A549 (cell line): ENCODE results near the gene RARA. TPM values are rescaled to one million over a fixed set of nuclear protein-coding genes. Genes with fewer than 3 reads are reported as not detected.

Source experiments
- ATAC-seq, 2 experiments: fragments of 200-7000 bp in 1 of 2; fragments of >200 bp in 1 of 2; cut with Nextera tagmentation in 1 of 2; cut with Tn5 transposase in 1 of 2; 3 replicates each; pipeline versions ENCODE4 v1.8.0 to v1.9.1; 2018 to 2020; ENCODE audit warnings: mild to moderate bottlenecking in 1 of 2, moderate library complexity in 1 of 2
- CTCF ChIA-PET: fragments of 300-600 bp; sonication (Branson Sonifier 250); formaldehyde crosslinking; extraction: SDS; loops from one replicate; lab custom pipeline; 2021; ENCODE audit warnings: antibody characterized with exemption, inconsistent platforms; lab: Yijun Ruan, JAX
- POLR2A ChIA-PET: fragments of 350-600 bp; formaldehyde crosslinking; extraction: SDS; loops from one replicate; lab custom pipeline; 2021; ENCODE audit warnings: antibody characterized with exemption, inconsistent platforms; lab: Yijun Ruan, JAX
- DNase-seq, 2 experiments: peaks; one replicate each; pipeline versions ENCODE4 v3.0.0 to v3.0.0-alpha.2; 2011 to 2016; ENCODE audit warnings: low read depth in 1 of 2, low spot score in 1 of 2
- FAIRE-seq: peaks from 2 replicates; lab custom pipeline; 2011; peaks lifted over from hg19 to GRCh38; lab: Jason Lieb, UNC
- H3K27ac ChIP-seq, 2 experiments: fragments of >200 bp; sonication (Bioruptor Twin); formaldehyde crosslinking; 3 replicates each; pipeline ENCODE4 v1.5.1; 2016 to 2017
- H3K4me1 ChIP-seq: fragments of >200 bp; sonication (Bioruptor Twin); formaldehyde crosslinking; 3 replicates; pipeline ENCODE4 v1.6.1; 2016
- H3K4me2 ChIP-seq: fragments of >200 bp; sonication (Bioruptor Twin); formaldehyde crosslinking; 3 replicates; pipeline ENCODE4 v1.6.1; 2016
- H3K4me3 ChIP-seq: fragments of >200 bp; sonication (Bioruptor Twin); formaldehyde crosslinking; 3 replicates; pipeline ENCODE4 v1.5.1; 2016
- H3K9me3 ChIP-seq: fragments of >200 bp; sonication (Bioruptor Twin); formaldehyde crosslinking; 3 replicates; pipeline ENCODE4 v1.6.1; 2016
- ATOH8 ChIP-seq: fragments of 250-450 bp; sonication (Bioruptor Pico); IDR thresholded peaks from 2 replicates; pipeline ENCODE4 v1.5.0; 2020; ENCODE audit warnings: low read depth, mild to moderate bottlenecking, moderate library complexity
- CEBPB ChIP-seq, 2 experiments: fragments of >200 bp in 1 of 2; sonication (Bioruptor Twin) in 1 of 2; formaldehyde crosslinking in 1 of 2; IDR thresholded peaks; 2 replicates each; pipeline ENCODE4 v1.6.1; 2012 to 2016
- EHF ChIP-seq: fragments of 250-450 bp; sonication (Bioruptor Pico); IDR thresholded peaks from 2 replicates; pipeline ENCODE4 v1.5.0; 2020; ENCODE audit warnings: mild to moderate bottlenecking
- EHMT2 ChIP-seq: fragments of 200-600 bp; sonication (generic); IDR thresholded peaks from 2 replicates; pipeline ENCODE4 v1.6.1; 2016; ENCODE audit warnings: antibody characterized with exemption, low read depth, mild to moderate bottlenecking, moderate library complexity
- ELK1 ChIP-seq: fragments of 150-350 bp; IDR thresholded peaks from 2 replicates; pipeline ENCODE4 v1.6.1; 2014; ENCODE audit warnings: low read depth, mild to moderate bottlenecking, low read length
- EP300 ChIP-seq, 2 experiments: fragments of >200 bp; sonication (Bioruptor Twin); formaldehyde crosslinking; IDR thresholded peaks; 2 replicates in 1 of 2; 3 replicates in 1 of 2; pipeline ENCODE4 v1.6.1; 2016 to 2017
- ESRRA ChIP-seq: fragments of 150-350 bp; IDR thresholded peaks from 2 replicates; pipeline ENCODE4 v1.6.1; 2014; ENCODE audit warnings: mild to moderate bottlenecking, low read length, borderline replicate concordance
- FOSL2 ChIP-seq, 2 experiments: fragments of 450-650 bp in 1 of 2; fragments of >200 bp in 1 of 2; sonication (Bioruptor Twin) in 1 of 2; formaldehyde crosslinking; IDR thresholded peaks; 2 replicates each; pipeline versions ENCODE4 v1.5.0 to v1.6.1; 2016 to 2020; ENCODE audit warnings: mild to moderate bottlenecking in 1 of 2, moderate library complexity in 1 of 2
- HMGXB4 ChIP-seq: fragments of 250-450 bp; sonication (Bioruptor Pico); IDR thresholded peaks from 2 replicates; pipeline ENCODE4 v1.5.0; 2021; ENCODE audit warnings: mild to moderate bottlenecking, moderate library complexity, borderline replicate concordance
- HOXB13 ChIP-seq: fragments of 250-450 bp; sonication (Bioruptor Pico); IDR thresholded peaks from 2 replicates; pipeline ENCODE4 v1.5.0; 2020; ENCODE audit warnings: low read depth, mild to moderate bottlenecking, moderate library complexity
- HOXB5 ChIP-seq: fragments of 250-450 bp; sonication (Bioruptor Pico); IDR thresholded peaks from 2 replicates; pipeline ENCODE4 v1.5.0; 2020; ENCODE audit warnings: mild to moderate bottlenecking, moderate library complexity
- JUN ChIP-seq, 2 experiments: fragments of >200 bp; sonication (Bioruptor Twin); formaldehyde crosslinking; IDR thresholded peaks; 2 replicates in 1 of 2; 3 replicates in 1 of 2; pipeline ENCODE4 v1.6.1; 2016 to 2017
- JUNB ChIP-seq: fragments of >200 bp; sonication (Bioruptor Twin); formaldehyde crosslinking; IDR thresholded peaks from 2 replicates; pipeline ENCODE4 v1.6.1; 2016
- POLR2A ChIP-seq: IDR thresholded peaks from 2 replicates; pipeline ENCODE4 v1.6.1; 2012; ENCODE audit warnings: mild to moderate bottlenecking, low read length
- RAD21 ChIP-seq, 2 experiments: fragments of >200 bp in 1 of 2; sonication (Bioruptor Twin) in 1 of 2; formaldehyde crosslinking in 1 of 2; IDR thresholded peaks in 1 of 2; conservative IDR thresholded peaks in 1 of 2; 2 replicates in 1 of 2; 3 replicates in 1 of 2; pipeline ENCODE4 v1.6.1; 2012 to 2018; ENCODE audit warnings: inconsistent platforms in 1 of 2
- REST ChIP-seq: fragments of 200-600 bp; sonication (generic); IDR thresholded peaks from 2 replicates; pipeline ENCODE4 v1.6.1; 2016; ENCODE audit warnings: antibody characterized with exemption, mild to moderate bottlenecking, moderate library complexity
- RFX5 ChIP-seq: fragments of 450-650 bp; IDR thresholded peaks from 2 replicates; pipeline ENCODE4 v1.7.1; 2014; ENCODE audit warnings: antibody characterized with exemption, mild to moderate bottlenecking, moderate library complexity
- RNF2 ChIP-seq: fragments of 200-600 bp; sonication (generic); IDR thresholded peaks from 2 replicates; pipeline ENCODE4 v1.6.1; 2016; ENCODE audit warnings: low read depth, mild to moderate bottlenecking, antibody characterized with exemption, moderate library complexity, borderline replicate concordance
- TFCP2L1 ChIP-seq: fragments of 250-450 bp; sonication (Bioruptor Pico); IDR thresholded peaks from 2 replicates; pipeline ENCODE4 v1.5.0; 2021; ENCODE audit warnings: mild to moderate bottlenecking
- ZC3H11A ChIP-seq: fragments of 450-650 bp; IDR thresholded peaks from 2 replicates; pipeline ENCODE4 v1.6.1; 2014; ENCODE audit warnings: antibody characterized with exemption, mild to moderate bottlenecking
- WGBS: methylation state at CpG from one replicate; pipeline ENCODE4 v1.1.6; 2017; ENCODE audit errors: missing lambda C conversion rate; 5-methylcytosine and 5-hydroxymethylcytosine counted together
- polyA plus RNA-seq, 4 experiments: library from polyadenylated mRNA; depleted of rRNA in 3 of 4; stranded (reverse); fragments of >200 nt; fragmentation: RNase III in 1 of 4; extraction: RNeasy Plus Mini Kit Qiagen cat#74134 plus additional on column Dnase treatment in 1 of 4; gene quantifications; 2 replicates in 3 of 4; 3 replicates in 1 of 4; pipeline ENCODE4 v1.2.3, GENCODE V29; 2011 to 2017

Gene RARA
- polyA plus RNA-seq, 2 of the 4 experiments (the other 2 are of a cell fraction) = 8.6 to 17.2 TPM

GRCh38 chr17:40268141-40268712 lies 40.8 kb upstream of the RARA start:
- no peaks in the 10 kb centered on the region for H3K4me1 ChIP-seq
- no peak for DNase-seq
- FAIRE-seq = no peak
- POLR2A ChIA-PET = no interaction called here
- ATAC-seq = no peak
- H3K27ac ChIP-seq = no peak overlapping the region
- no peaks in the 10 kb centered on the region for H3K9me3 ChIP-seq
- CTCF ChIA-PET = interaction anchor here (0.9 to 1.7 kb wide), 11 partner anchors 11 to 243 kb away, joined by 3 to 9 read pairs (median 4); partner anchors contain the start of gene CDC6
- WGBS = 92% methylated on average over 2 of the region's 2 CpGs
- H3K4me2 ChIP-seq = no peak overlapping the region
- H3K4me3 ChIP-seq = no peak overlapping the region
- TF ChIP-seq POLR2A (no peak), HMGXB4 (no peak), RAD21 (conservative IDR thresholded peaks at IDR 0.05 in 1 of 2, IDR thresholded peaks at IDR 0.05 in 1 of 2) (no peak), EHF (CRISPR knock-in tag) (no peak), RFX5 (no peak), HOXB5 (no peak), TFCP2L1 (no peak), EP300 (IDR thresholded peaks at IDR 0.05) (no peak), CEBPB (IDR thresholded peaks at IDR 0.05) (no peak), REST (no peak), FOSL2 (IDR thresholded peaks at IDR 0.05) (no peak), FOSL2 (CRISPR knock-in tag; IDR thresholded peaks at IDR 0.05) (no peak), HOXB13 (no peak), JUNB (no peak), RNF2 (no peak), ATOH8 (CRISPR knock-in tag) (no peak), EHMT2 (no peak), ELK1 (no peak), JUN (IDR thresholded peaks at IDR 0.05) (no peak), ZC3H11A (no peak), ESRRA (no peak)
